ENCODE measurements around the gene RUFY3.

- TF ChIP-seq ARNT (IDR thresholded peaks at IDR 0.05): no peak
- TF ChIP-seq FOXA1 (IDR thresholded peaks at IDR 0.05): no peak
- TF ChIP-seq ELF4 (IDR thresholded peaks at IDR 0.05): no peak
- peak; percentile 54; the same call in 1 of the 2 replicates for TF ChIP-seq CTBP1 (IDR thresholded peaks at IDR 0.05; ENCODE audit: borderline replicate concordance)
- no peak for TF ChIP-seq SP1 (IDR thresholded peaks at IDR 0.05)
- no peak for TF ChIP-seq NFRKB (IDR thresholded peaks at IDR 0.05)
These were observed at the start of gene RUFY3 for GRCh38 chr4:70721747-70722146.

Data from HEK293T (cell line).